ENCODE results near the gene BCO2.

Gene BCO2

DNA sequence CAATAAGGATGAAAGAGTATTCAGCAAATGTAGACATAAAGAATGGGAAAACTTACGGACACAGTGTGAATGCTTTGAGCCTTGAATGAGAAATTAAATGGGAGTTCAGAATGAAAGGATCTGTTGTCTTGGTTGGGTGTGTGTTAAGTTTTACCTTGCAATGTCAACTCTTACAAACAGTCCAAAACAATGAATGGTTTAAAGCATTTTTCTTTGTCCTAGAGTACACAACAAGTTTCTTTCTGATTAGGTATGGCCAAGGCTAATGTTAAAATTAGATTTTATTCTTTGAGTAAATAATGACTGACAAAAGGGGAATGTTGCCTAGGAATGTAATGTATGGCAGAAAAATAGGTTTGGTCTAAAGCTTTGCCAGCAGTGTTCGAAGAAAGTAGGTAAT lies 53.4 kb downstream of the BCO2 start:
- TF ChIP-seq, protein P1, sequence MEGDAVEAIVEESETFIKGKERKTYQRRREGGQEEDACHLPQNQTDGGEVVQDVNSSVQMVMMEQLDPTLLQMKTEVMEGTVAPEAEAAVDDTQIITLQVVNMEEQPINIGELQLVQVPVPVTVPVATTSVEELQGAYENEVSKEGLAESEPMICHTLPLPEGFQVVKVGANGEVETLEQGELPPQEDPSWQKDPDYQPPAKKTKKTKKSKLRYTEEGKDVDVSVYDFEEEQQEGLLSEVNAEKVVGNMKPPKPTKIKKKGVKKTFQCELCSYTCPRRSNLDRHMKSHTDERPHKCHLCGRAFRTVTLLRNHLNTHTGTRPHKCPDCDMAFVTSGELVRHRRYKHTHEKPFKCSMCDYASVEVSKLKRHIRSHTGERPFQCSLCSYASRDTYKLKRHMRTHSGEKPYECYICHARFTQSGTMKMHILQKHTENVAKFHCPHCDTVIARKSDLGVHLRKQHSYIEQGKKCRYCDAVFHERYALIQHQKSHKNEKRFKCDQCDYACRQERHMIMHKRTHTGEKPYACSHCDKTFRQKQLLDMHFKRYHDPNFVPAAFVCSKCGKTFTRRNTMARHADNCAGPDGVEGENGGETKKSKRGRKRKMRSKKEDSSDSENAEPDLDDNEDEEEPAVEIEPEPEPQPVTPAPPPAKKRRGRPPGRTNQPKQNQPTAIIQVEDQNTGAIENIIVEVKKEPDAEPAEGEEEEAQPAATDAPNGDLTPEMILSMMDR (conservative IDR thresholded peaks at IDR 0.05) = no peak
- no peak overlapping the region for H3K27ac ChIP-seq

DNA sequence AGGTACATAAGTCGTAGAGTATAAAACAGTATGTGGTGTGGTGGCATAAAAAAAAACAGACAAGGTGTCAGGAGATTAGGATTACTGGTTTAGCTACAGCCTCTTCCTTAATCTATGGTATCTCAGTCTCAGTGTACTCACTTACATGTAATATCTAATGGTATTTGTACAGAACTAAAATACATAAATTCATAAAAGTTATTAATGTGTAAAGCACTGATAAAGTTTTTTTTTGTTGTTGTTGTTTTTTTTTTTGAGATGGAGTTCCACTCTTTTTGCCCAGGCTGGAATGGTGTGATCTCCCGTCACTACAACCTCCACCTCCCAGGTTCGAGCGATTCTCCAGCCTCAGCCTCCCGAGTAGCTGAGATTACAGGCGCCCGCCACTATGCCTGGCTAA lies 53.8 kb downstream of the BCO2 start:
- TF ChIP-seq, protein P1 (conservative IDR thresholded peaks at IDR 0.05) = no peak
- no peak overlapping the region for H3K27ac ChIP-seq

DNA sequence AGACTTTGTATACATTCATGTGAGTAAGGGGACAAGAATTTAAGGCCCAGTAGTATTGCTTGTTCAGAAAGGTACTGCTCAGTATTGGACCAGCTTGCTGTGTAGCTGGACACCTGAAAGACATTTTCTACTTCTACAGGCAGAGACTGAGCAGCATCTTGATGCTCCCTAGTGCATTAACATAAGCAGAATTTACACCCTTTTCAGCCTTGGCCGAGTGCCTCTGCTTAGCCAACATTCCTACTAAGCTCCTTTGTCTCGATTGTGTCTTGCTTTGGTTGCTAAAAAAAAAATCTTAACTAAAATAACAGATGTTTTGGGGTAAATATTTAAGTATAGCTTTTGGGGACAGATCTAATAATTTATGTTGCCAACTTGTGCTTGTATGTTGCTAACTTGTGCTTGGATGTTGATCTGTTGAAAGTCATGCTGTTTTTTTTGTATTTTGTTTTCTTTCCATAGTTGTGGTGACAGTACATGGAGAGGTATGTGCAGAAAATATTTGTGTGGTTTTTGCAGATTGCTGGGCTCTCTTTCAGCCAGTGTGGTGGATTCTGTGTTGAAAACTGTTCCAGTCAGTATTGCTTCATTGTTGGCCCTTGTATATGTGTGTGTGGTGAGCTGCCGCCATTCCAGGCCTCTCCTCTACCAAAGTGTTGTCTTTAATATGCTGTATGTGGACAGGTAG lies 54.6 kb downstream of the BCO2 start:
- TF ChIP-seq, protein P1 (conservative IDR thresholded peaks at IDR 0.05) = no peak
- H3K27ac ChIP-seq = no peak overlapping the region

DNA sequence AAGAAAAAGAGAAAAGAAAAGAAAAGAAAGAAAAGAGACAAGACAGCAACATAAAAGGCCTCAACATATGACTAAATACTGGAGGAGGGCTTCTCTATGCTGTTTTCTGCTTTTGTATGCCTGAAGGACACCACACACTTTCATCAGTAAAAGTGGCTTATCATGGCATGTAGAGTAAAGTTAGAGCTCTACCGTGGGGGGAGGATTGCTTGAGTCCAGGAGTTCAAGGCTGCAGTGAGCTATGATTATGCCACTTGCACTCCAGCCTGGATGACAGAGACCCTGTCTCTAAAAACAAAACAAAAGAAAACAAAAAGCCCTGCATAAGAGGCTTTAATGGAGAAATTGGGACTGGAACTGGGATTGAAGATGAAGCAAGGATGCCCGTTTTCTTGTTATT lies 56.6 kb downstream of the BCO2 start:
- TF ChIP-seq, protein P1 (conservative IDR thresholded peaks at IDR 0.05) = no peak
- H3K27ac ChIP-seq = no peak overlapping the region

DNA sequence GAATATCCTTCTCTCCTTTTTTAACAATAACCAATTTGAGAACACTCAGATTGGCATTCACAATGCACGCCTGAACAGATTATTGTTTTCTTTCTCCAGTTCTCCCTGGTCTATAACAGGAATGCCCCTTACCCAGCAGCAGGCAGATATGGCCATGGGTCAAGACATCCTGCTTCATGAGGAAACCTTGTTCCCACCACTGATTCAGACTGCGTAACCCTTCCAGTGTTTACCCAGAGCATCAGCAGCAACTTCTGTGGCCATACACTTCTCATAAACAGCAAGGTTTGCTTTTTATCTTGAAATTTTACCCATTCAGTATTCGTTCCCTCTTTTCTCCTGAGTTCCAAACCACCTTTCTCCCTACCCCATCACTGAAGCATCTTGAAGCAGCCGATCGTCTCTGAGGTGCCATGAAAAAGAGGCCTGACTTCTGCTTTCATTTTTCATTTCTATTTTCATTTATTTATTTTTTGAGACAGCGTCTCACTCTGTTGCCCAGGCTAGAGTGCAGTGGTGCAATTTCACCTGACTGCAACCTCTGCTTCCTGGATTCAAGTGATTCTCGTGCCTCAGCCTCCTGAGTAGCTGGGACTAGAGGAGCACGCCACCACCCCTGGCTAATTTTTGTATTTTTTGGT lies 60.6 kb downstream of the BCO2 start:
- TF ChIP-seq, protein P1 (conservative IDR thresholded peaks at IDR 0.05) = no peak
- H3K27ac ChIP-seq = no peak overlapping the region

DNA sequence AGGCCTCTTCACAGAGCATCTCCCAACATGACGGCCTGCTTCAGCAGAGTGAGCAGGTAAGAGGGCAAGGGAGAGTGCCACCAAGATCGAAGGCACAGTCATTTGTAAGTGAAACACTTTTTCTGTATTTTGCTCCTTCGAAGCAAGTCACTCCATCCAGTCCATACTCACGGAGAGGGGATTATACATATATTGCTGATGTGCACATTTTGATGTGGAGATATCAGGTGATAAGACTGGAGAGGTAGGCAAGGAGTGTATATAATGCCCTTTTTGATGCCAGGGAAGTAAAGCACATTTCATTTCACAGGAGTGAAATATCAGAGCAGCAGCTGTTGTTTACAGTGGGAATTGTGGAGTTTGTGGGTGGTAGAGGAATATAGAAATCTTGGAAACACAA lies 62.1 kb downstream of the BCO2 start:
- TF ChIP-seq, protein P1 (conservative IDR thresholded peaks at IDR 0.05) = no peak
- H3K27ac ChIP-seq = no peak overlapping the region

DNA sequence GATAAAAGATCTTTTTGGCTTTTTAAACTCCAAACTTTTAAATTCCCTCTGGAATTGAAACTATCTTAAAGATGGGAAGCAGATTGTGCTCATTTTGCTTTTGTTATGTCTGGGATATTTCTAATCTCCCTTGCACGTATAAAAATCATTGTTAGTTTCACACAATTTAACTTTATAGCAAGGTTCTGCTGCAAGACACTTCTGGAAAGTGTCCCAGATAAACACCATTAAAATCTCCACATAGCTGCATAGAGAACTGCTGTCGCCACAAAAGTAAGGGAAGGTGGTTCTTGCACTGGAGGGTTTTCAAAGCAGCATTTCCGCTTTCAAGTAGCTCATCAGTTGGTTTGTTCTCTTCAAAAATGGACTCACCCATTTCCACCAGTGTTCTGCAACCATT lies 62.7 kb downstream of the BCO2 start:
- H3K27ac ChIP-seq = no peak overlapping the region
- TF ChIP-seq, protein P1 (conservative IDR thresholded peaks at IDR 0.05) = no peak

Data from VCaP (cell line).